ENCODE results near the gene KLHL26.

Gene KLHL26

GRCh38 chr19:18626906-18627305, 9.9 kb upstream of the KLHL26 start:
- TF ChIP-seq EZH2 (IDR thresholded peaks at IDR 0.05; ENCODE audit: borderline replicate concordance, low read depth, low read length, severe bottlenecking) = no peak
- TF ChIP-seq, protein P1, sequence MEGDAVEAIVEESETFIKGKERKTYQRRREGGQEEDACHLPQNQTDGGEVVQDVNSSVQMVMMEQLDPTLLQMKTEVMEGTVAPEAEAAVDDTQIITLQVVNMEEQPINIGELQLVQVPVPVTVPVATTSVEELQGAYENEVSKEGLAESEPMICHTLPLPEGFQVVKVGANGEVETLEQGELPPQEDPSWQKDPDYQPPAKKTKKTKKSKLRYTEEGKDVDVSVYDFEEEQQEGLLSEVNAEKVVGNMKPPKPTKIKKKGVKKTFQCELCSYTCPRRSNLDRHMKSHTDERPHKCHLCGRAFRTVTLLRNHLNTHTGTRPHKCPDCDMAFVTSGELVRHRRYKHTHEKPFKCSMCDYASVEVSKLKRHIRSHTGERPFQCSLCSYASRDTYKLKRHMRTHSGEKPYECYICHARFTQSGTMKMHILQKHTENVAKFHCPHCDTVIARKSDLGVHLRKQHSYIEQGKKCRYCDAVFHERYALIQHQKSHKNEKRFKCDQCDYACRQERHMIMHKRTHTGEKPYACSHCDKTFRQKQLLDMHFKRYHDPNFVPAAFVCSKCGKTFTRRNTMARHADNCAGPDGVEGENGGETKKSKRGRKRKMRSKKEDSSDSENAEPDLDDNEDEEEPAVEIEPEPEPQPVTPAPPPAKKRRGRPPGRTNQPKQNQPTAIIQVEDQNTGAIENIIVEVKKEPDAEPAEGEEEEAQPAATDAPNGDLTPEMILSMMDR (IDR thresholded peaks at IDR 0.05; ENCODE audit: borderline replicate concordance, extremely low read depth, low read length, poor library complexity, severe bottlenecking) = no peak
- Histone ChIP-seq H3K4me3 (ENCODE audit: low read depth in 1 of 2, low read length in 2 of 2) (no peak overlapping the region), H3K27me3 (ENCODE audit: insufficient read depth, low read length, poor library complexity) (no peaks in the 10 kb centered on the region), H3K9ac (ENCODE audit: low read depth, low read length) (no peak overlapping the region), H3K27ac (ENCODE audit: low read length) (no peak overlapping the region), H3K36me3 (ENCODE audit: insufficient read depth, low read length) (no peaks in the 10 kb centered on the region), H3K4me2 (ENCODE audit: insufficient read depth, low read length) (no peak overlapping the region), H4K20me1 (ENCODE audit: insufficient read depth, low read length) (no peaks in the 10 kb centered on the region), H2AFZ (ENCODE audit: low read depth, low read length) (no peak overlapping the region), H3K4me1 (ENCODE audit: insufficient read depth, low read length) (no peaks in the 10 kb centered on the region), H3K9me3 (ENCODE audit: insufficient read depth, low read length, severe bottlenecking) (no peaks in the 10 kb centered on the region), H3K79me2 (ENCODE audit: insufficient read depth, low read length) (no peaks in the 10 kb centered on the region)
- DNase-seq = no peak
- ATAC-seq (ENCODE audit: insufficient read depth, low read depth) = no peak

GRCh38 chr19:18629166-18630088, 7.4 kb upstream of the KLHL26 start:
- H4K20me1 ChIP-seq (ENCODE audit: insufficient read depth, low read length) = no peaks in the 10 kb centered on the region
- no peaks in the 10 kb centered on the region for H3K27me3 ChIP-seq (ENCODE audit: insufficient read depth, low read length, poor library complexity)
- H3K4me3 ChIP-seq (ENCODE audit: low read depth in 1 of 2, low read length in 2 of 2) = no peak overlapping the region
- no peak overlapping the region for H3K9ac ChIP-seq (ENCODE audit: low read depth, low read length)
- H3K4me2 ChIP-seq (ENCODE audit: insufficient read depth, low read length) = no peak overlapping the region
- H3K27ac ChIP-seq (ENCODE audit: low read length) = no peak overlapping the region
- TF ChIP-seq, protein P1 (IDR thresholded peaks at IDR 0.05; ENCODE audit: borderline replicate concordance, extremely low read depth, low read length, poor library complexity, severe bottlenecking) = no peak
- TF ChIP-seq EZH2 (IDR thresholded peaks at IDR 0.05; ENCODE audit: borderline replicate concordance, low read depth, low read length, severe bottlenecking) = no peak
- no peaks in the 10 kb centered on the region for H3K36me3 ChIP-seq (ENCODE audit: insufficient read depth, low read length)
- no peak for DNase-seq
- ATAC-seq (ENCODE audit: insufficient read depth, low read depth) = no peak
- H2AFZ ChIP-seq (ENCODE audit: low read depth, low read length) = no peak overlapping the region
- no peaks in the 10 kb centered on the region for H3K79me2 ChIP-seq (ENCODE audit: insufficient read depth, low read length)
- no peaks in the 10 kb centered on the region for H3K9me3 ChIP-seq (ENCODE audit: insufficient read depth, low read length, severe bottlenecking)
- no peaks in the 10 kb centered on the region for H3K4me1 ChIP-seq (ENCODE audit: insufficient read depth, low read length)

- Histone ChIP-seq H3K9me3 (ENCODE audit: insufficient read depth, low read length, severe bottlenecking) (no peaks in the 10 kb centered on the region), H2AFZ (ENCODE audit: low read depth, low read length) (no peak overlapping the region), H3K27ac (ENCODE audit: low read length) (no peak overlapping the region), H4K20me1 (ENCODE audit: insufficient read depth, low read length) (peaks cover 7% of the 10 kb centered on the region; the same call in 1 of the 2 replicates), H3K36me3 (ENCODE audit: insufficient read depth, low read length) (peaks cover 3% of the 10 kb centered on the region; the same call in 1 of the 2 replicates), H3K4me1 (ENCODE audit: insufficient read depth, low read length) (peaks cover 23% of the 10 kb centered on the region), H3K4me2 (ENCODE audit: insufficient read depth, low read length) (no peak overlapping the region), H3K4me3 (ENCODE audit: low read depth in 1 of 2, low read length in 2 of 2) (no peak overlapping the region), H3K27me3 (ENCODE audit: insufficient read depth, low read length, poor library complexity) (no peaks in the 10 kb centered on the region), H3K9ac (ENCODE audit: low read depth, low read length) (no peak overlapping the region), H3K79me2 (ENCODE audit: insufficient read depth, low read length) (peaks cover 17% of the 10 kb centered on the region)
- no peak for ATAC-seq (ENCODE audit: insufficient read depth, low read depth)
- no peak for DNase-seq
- TF ChIP-seq, protein P1 (IDR thresholded peaks at IDR 0.05; ENCODE audit: borderline replicate concordance, extremely low read depth, low read length, poor library complexity, severe bottlenecking) = no peak
- no peak for TF ChIP-seq EZH2 (IDR thresholded peaks at IDR 0.05; ENCODE audit: borderline replicate concordance, low read depth, low read length, severe bottlenecking)
These were observed 3.5 kb upstream of the KLHL26 start for GRCh38 chr19:18633321-18633720.

Data from DND-41 (cell line).